HEK293 (cell line): Measurements from ENCODE around the gene NONO.
A peak's percentile ranks its signal among the peaks of the same experiment; 100 is the strongest.

Source experiments
- CTCF ChIA-PET: fragments of 350-600 bp; formaldehyde crosslinking; extraction: SDS; loops from one replicate; lab custom pipeline; 2021; ENCODE audit warnings: antibody characterized with exemption; lab: Yijun Ruan, JAX
- POLR2A ChIA-PET: fragments of 300-600 bp; formaldehyde crosslinking; extraction: SDS; loops from one replicate; lab custom pipeline; 2020; ENCODE audit warnings: antibody characterized with exemption, inconsistent platforms; lab: Yijun Ruan, JAX
- H3K27ac ChIP-seq: fragments of 200-500 bp; sonication (Bioruptor generic); 2 replicates; pipeline ENCODE4 v1.5.1; 2014; ENCODE audit warnings: low read depth, low read length, control low read depth, inconsistent platforms; ENCODE audit errors: extremely low read depth
- H3K36me3 ChIP-seq, 2 experiments: fragments of 200-500 bp in 1 of 2; sonication (Bioruptor generic) in 1 of 2; 1 replicate in 1 of 2; 2 replicates in 1 of 2; pipeline ENCODE4 v1.5.1; 2014 to 2017; ENCODE audit warnings: inconsistent platforms in 2 of 2, low read length in 2 of 2; ENCODE audit not compliant: control insufficient read depth in 2 of 2, insufficient read depth in 1 of 2
- H3K4me1 ChIP-seq: fragments of 200-500 bp; sonication (Bioruptor generic); 2 replicates; pipeline ENCODE4 v1.5.1; 2014; ENCODE audit warnings: mild to moderate bottlenecking, low read length, inconsistent platforms; ENCODE audit not compliant: control insufficient read depth, insufficient read depth
- H3K4me3 ChIP-seq: 2 replicates; pipeline ENCODE4 v1.5.1; 2011; ENCODE audit warnings: low read depth, mild to moderate bottlenecking, control low read depth, low read length, moderate library complexity
- H3K9me3 ChIP-seq: fragments of 200-500 bp; sonication (Bioruptor generic); 2 replicates; pipeline ENCODE4 v1.5.1; 2014; ENCODE audit warnings: low read depth, low read length, inconsistent platforms; ENCODE audit not compliant: control insufficient read depth, insufficient read depth
- KLF9 ChIP-seq: fragments of 450-650 bp; formaldehyde crosslinking; IDR thresholded peaks from 2 replicates; pipeline ENCODE4 v1.5.1; 2016; ENCODE audit warnings: missing biosample characterization, missing genetic modification characterization, low read depth
- MZF1 ChIP-seq: fragments of 450-650 bp; formaldehyde crosslinking; IDR thresholded peaks from 2 replicates; pipeline ENCODE4 v1.5.1; 2017; ENCODE audit warnings: missing biosample characterization, missing genetic modification characterization, borderline replicate concordance
- PRDM1 ChIP-seq: fragments of 450-650 bp; formaldehyde crosslinking; IDR thresholded peaks from 2 replicates; pipeline ENCODE4; 2016; ENCODE audit warnings: missing biosample characterization, missing genetic modification characterization
- SP7 ChIP-seq: fragments of 450-650 bp; formaldehyde crosslinking; IDR thresholded peaks from 2 replicates; pipeline ENCODE4 v1.5.1; 2016; ENCODE audit warnings: missing biosample characterization, missing genetic modification characterization
- ZBTB17 ChIP-seq: fragments of 450-650 bp; formaldehyde crosslinking; IDR thresholded peaks from 2 replicates; pipeline ENCODE4 v1.5.1; 2016; ENCODE audit warnings: missing biosample characterization, missing genetic modification characterization
- ZFP69B ChIP-seq: fragments of 450-650 bp; formaldehyde crosslinking; IDR thresholded peaks from 2 replicates; pipeline ENCODE4 v1.5.1; 2016; ENCODE audit warnings: missing biosample characterization, missing genetic modification characterization
- ZNF169 ChIP-seq: fragments of 450-650 bp; formaldehyde crosslinking; IDR thresholded peaks from 2 replicates; pipeline ENCODE4 v1.5.1; 2016; ENCODE audit warnings: missing biosample characterization, missing genetic modification characterization
- ZNF221 ChIP-seq: fragments of 450-650 bp; formaldehyde crosslinking; IDR thresholded peaks from 2 replicates; pipeline ENCODE4 v1.5.1; 2017; ENCODE audit warnings: missing biosample characterization, missing genetic modification characterization, borderline replicate concordance
- ZNF239 ChIP-seq: fragments of 450-650 bp; formaldehyde crosslinking; IDR thresholded peaks from 2 replicates; pipeline ENCODE4 v1.5.1; 2016; ENCODE audit warnings: missing biosample characterization, missing genetic modification characterization
- ZNF302 ChIP-seq: fragments of 450-650 bp; formaldehyde crosslinking; IDR thresholded peaks from 2 replicates; pipeline ENCODE4 v1.5.1; 2016; ENCODE audit warnings: missing biosample characterization, missing genetic modification characterization, low read depth
- ZNF366 ChIP-seq: fragments of 450-650 bp; formaldehyde crosslinking; conservative IDR thresholded peaks from 2 replicates; pipeline ENCODE4 v1.5.1; 2016; ENCODE audit warnings: missing biosample characterization, missing genetic modification characterization
- ZNF530 ChIP-seq: fragments of 450-650 bp; formaldehyde crosslinking; IDR thresholded peaks from 2 replicates; pipeline ENCODE4 v1.5.1; 2016; ENCODE audit warnings: low read depth, missing biosample characterization, missing genetic modification characterization
- ZNF600 ChIP-seq: fragments of 450-650 bp; formaldehyde crosslinking; IDR thresholded peaks from 2 replicates; pipeline ENCODE4 v1.5.1; 2016; ENCODE audit warnings: missing biosample characterization, missing genetic modification characterization
- ZNF624 ChIP-seq: fragments of 450-650 bp; formaldehyde crosslinking; IDR thresholded peaks from 2 replicates; pipeline ENCODE4 v1.5.1; 2017; ENCODE audit warnings: missing biosample characterization, missing genetic modification characterization
- ZNF792 ChIP-seq: fragments of 450-650 bp; formaldehyde crosslinking; IDR thresholded peaks from 2 replicates; pipeline ENCODE4 v1.5.1; 2016; ENCODE audit warnings: missing biosample characterization, missing genetic modification characterization
- TF ChIP-seq, protein P1 (sequence below): fragments of 450-650 bp; formaldehyde crosslinking; IDR thresholded peaks from 2 replicates; pipeline ENCODE4 v1.5.1; 2016; ENCODE audit warnings: missing biosample characterization, missing genetic modification characterization
- TF ChIP-seq, protein P2 (sequence below): fragments of 450-650 bp; formaldehyde crosslinking; IDR thresholded peaks from 2 replicates; pipeline ENCODE4 v1.5.1; 2016; ENCODE audit warnings: missing biosample characterization, missing genetic modification characterization
- TF ChIP-seq, protein P3 (sequence below): fragments of 450-650 bp; formaldehyde crosslinking; IDR thresholded peaks from 2 replicates; pipeline ENCODE4 v1.5.1; 2017; ENCODE audit warnings: missing biosample characterization, missing genetic modification characterization
- TF ChIP-seq, protein P4 (sequence below): fragments of 450-650 bp; IDR thresholded peaks from 2 replicates; pipeline ENCODE4 v1.5.1; 2018; ENCODE audit warnings: missing biosample characterization, missing genetic modification characterization

Gene NONO

DNA sequence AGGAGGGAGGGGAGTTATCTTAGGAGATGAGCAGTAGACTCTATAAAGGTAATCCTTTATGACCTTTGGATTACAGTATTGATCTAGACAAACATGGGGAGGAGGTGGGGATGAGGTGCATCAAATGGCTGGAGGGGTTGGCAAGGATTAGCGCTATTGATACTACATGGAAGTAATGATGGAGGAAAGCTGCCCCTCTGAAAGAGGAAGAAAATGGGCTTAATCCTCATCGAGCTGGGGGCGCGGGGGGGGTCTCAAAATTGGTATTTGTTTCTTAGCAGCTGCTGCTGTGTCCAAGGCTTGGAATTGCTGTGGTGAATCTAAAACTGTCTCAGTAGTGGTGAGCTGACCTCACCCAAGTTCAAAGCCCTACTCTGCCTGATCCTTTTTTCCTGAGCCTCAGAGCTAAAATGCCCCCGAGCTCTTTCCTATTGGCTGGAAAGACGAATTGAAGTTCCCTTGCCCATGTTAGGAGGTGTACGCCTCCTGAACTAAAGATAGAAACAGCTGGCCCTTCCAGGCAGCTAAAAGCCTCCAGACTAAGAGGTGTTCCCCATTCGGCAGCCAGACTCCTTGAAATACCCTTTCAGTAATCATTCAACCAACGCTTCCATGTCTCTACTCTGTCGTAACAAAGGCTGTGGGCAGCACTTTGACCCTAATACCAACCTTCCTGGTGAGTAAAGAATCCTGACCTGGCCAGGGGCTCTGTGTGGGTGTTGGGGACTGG is 17.9 kb downstream of the NONO start, which contains the start of gene ITGB1BP2 (continued):
- TF ChIP-seq, protein P1, sequence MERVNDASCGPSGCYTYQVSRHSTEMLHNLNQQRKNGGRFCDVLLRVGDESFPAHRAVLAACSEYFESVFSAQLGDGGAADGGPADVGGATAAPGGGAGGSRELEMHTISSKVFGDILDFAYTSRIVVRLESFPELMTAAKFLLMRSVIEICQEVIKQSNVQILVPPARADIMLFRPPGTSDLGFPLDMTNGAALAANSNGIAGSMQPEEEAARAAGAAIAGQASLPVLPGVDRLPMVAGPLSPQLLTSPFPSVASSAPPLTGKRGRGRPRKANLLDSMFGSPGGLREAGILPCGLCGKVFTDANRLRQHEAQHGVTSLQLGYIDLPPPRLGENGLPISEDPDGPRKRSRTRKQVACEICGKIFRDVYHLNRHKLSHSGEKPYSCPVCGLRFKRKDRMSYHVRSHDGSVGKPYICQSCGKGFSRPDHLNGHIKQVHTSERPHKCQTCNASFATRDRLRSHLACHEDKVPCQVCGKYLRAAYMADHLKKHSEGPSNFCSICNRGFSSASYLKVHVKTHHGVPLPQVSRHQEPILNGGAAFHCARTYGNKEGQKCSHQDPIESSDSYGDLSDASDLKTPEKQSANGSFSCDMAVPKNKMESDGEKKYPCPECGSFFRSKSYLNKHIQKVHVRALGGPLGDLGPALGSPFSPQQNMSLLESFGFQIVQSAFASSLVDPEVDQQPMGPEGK (tag by site-specific recombination) = peak; percentile 80
- TF ChIP-seq, protein P2, sequence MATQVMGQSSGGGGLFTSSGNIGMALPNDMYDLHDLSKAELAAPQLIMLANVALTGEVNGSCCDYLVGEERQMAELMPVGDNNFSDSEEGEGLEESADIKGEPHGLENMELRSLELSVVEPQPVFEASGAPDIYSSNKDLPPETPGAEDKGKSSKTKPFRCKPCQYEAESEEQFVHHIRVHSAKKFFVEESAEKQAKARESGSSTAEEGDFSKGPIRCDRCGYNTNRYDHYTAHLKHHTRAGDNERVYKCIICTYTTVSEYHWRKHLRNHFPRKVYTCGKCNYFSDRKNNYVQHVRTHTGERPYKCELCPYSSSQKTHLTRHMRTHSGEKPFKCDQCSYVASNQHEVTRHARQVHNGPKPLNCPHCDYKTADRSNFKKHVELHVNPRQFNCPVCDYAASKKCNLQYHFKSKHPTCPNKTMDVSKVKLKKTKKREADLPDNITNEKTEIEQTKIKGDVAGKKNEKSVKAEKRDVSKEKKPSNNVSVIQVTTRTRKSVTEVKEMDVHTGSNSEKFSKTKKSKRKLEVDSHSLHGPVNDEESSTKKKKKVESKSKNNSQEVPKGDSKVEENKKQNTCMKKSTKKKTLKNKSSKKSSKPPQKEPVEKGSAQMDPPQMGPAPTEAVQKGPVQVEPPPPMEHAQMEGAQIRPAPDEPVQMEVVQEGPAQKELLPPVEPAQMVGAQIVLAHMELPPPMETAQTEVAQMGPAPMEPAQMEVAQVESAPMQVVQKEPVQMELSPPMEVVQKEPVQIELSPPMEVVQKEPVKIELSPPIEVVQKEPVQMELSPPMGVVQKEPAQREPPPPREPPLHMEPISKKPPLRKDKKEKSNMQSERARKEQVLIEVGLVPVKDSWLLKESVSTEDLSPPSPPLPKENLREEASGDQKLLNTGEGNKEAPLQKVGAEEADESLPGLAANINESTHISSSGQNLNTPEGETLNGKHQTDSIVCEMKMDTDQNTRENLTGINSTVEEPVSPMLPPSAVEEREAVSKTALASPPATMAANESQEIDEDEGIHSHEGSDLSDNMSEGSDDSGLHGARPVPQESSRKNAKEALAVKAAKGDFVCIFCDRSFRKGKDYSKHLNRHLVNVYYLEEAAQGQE (tag by site-specific recombination) = no peak
- TF ChIP-seq ZNF169 (tag by site-specific recombination) (no peak), ZNF530 (tag by site-specific recombination) (no peak), ZNF600 (tag by site-specific recombination) (peak; percentile 47; the same call in 1 of the 2 replicates), ZNF239 (no peak)

DNA sequence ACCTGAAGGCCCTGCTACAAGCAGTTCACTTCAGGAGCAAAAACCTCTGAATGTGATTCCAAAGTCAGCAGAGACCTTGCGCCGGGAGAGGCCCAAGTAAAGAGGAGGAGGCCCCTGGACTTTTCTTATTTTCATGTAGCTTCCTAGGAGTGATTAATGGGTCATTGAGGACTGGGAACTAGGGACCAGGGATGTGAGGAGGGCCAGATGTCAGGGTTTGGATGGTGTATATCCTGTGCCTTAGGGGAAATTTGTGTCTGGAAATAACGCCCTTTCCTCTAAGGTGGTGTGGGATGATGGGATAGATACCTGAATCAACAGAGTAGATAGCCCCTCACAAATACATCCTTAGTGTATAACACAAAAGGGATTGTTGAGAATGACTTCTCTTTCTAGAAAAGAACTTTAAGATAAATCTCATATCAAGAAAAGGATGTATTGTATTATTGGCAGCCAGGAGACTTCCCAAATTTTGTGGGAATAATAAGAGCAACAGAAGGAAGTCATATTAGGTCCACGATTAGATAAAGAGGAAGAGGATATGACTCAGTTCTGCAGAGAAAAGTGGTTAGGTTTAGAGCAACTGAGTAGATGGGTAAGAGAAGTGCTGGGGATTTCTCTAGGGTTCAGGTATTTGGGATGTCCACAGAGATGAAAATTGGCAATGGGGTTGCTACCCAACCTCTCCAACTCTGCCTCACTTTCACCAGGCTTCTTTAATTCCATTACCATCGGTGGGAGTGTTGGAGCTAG is 19.2 kb downstream of the NONO start:
- CTCF ChIA-PET = interaction anchor here (0.6 kb wide), 2 partner anchors 8 to 293 kb away, joined by 3 read pairs; no protein-coding TSS in a partner anchor
- Histone ChIP-seq H3K4me1 (no peaks in the 10 kb centered on the region), H3K27ac (no peak overlapping the region), H3K36me3 (peaks cover 17 to 54% of the 10 kb centered on the region in 2 experiments), H3K9me3 (no peaks in the 10 kb centered on the region), H3K4me3 (no peak overlapping the region)
- TF ChIP-seq ZNF624 (tag by site-specific recombination) = no peak
- TF ChIP-seq PRDM1 = no peak
- TF ChIP-seq ZNF221 (tag by site-specific recombination) = no peak
- no peak for TF ChIP-seq ZBTB17 (tag by site-specific recombination)
- no peak for TF ChIP-seq ZNF792
- TF ChIP-seq, protein P3, sequence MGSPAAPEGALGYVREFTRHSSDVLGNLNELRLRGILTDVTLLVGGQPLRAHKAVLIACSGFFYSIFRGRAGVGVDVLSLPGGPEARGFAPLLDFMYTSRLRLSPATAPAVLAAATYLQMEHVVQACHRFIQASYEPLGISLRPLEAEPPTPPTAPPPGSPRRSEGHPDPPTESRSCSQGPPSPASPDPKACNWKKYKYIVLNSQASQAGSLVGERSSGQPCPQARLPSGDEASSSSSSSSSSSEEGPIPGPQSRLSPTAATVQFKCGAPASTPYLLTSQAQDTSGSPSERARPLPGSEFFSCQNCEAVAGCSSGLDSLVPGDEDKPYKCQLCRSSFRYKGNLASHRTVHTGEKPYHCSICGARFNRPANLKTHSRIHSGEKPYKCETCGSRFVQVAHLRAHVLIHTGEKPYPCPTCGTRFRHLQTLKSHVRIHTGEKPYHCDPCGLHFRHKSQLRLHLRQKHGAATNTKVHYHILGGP (tag by site-specific recombination) = no peak
- TF ChIP-seq ZFP69B = no peak
- TF ChIP-seq KLF9 = no peak
- POLR2A ChIA-PET = interaction anchor here (3.1 kb wide), 1 partner anchor 19 kb away, joined by 19 read pairs; the partner anchor contains the start of gene NONO

DNA sequence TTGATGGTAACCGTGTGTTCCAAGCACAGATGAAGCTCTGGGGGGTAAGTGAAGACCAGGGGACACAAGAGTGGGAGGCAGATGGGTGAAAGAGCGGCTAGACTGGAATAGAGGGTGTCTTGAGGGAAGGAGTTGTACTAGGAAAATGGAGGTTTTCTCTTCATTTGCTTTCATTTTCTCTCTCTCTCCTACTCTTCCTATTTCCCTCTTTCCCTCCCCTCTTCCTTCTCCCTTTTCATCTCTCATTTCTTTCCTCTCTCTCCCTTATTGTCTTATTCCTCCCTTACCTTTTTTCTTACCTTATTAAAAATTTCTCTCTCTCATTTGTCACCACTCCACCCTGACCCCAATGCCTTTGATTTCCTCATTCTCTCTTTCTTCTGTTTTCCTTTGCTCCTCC is 21.1 kb downstream of the NONO start:
- peaks cover 5 to 35% of the 10 kb centered on the region in 2 experiments for H3K36me3 ChIP-seq
- no peak overlapping the region for H3K4me3 ChIP-seq
- ChIA-PET POLR2A (interaction anchor here (1.1 to 1.2 kb wide), 2 partner anchors 14 to 21 kb away, joined by 3 read pairs; partner anchors contain the start of gene NONO), CTCF (interaction anchor here (0.5 kb wide), 1 partner anchor 28 kb away, joined by 3 read pairs; no protein-coding TSS in a partner anchor)
- no peak overlapping the region for H3K27ac ChIP-seq
- H3K9me3 ChIP-seq = no peaks in the 10 kb centered on the region
- TF ChIP-seq, protein P3 (tag by site-specific recombination) = no peak
- no peak for TF ChIP-seq ZNF302 (tag by site-specific recombination)
- TF ChIP-seq, protein P4, sequence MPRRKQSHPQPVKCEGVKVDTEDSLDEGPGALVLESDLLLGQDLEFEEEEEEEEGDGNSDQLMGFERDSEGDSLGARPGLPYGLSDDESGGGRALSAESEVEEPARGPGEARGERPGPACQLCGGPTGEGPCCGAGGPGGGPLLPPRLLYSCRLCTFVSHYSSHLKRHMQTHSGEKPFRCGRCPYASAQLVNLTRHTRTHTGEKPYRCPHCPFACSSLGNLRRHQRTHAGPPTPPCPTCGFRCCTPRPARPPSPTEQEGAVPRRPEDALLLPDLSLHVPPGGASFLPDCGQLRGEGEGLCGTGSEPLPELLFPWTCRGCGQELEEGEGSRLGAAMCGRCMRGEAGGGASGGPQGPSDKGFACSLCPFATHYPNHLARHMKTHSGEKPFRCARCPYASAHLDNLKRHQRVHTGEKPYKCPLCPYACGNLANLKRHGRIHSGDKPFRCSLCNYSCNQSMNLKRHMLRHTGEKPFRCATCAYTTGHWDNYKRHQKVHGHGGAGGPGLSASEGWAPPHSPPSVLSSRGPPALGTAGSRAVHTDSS (tag by site-specific recombination) = no peak
- no peak for TF ChIP-seq SP7 (tag by site-specific recombination)
- peak; percentile 89 for TF ChIP-seq PRDM1
- peak; percentile 58; the same call in 1 of the 2 replicates for TF ChIP-seq ZNF366 (tag by site-specific recombination)
- no peak for TF ChIP-seq MZF1 (tag by site-specific recombination)
- no peaks in the 10 kb centered on the region for H3K4me1 ChIP-seq
